Transverse colon (tissue), 3 donors: ENCODE data around the gene SERPINI2.

Source experiments
- CTCF ChIP-seq, 5 experiments: fragments of 200-600 bp in 3 of 5; fragments of 450-650 bp in 2 of 5; sonication (generic) in 3 of 5; IDR thresholded peaks; 1 replicate in 2 of 5; 2 replicates in 3 of 5; pipeline ENCODE4 v1.5.1; 2016 to 2017; ENCODE audit warnings: antibody characterized with exemption in 5 of 5, inconsistent platforms in 3 of 5, mild to moderate bottlenecking in 2 of 5, moderate library complexity in 1 of 5
- POLR2A ChIP-seq: fragments of 450-650 bp; IDR thresholded peaks from one replicate; pipeline ENCODE4 v1.6.1; 2016; ENCODE audit warnings: antibody characterized with exemption, mild to moderate bottlenecking, moderate library complexity

- no peak for TF ChIP-seq CTCF (IDR thresholded peaks at IDR 0.05)
- TF ChIP-seq POLR2A = no peak
Observed at GRCh38 chr3:167469381-167469780, 4.5 kb downstream of the SERPINI2 start.
